Measurements from ENCODE around the gene CAPN1.

DNA sequence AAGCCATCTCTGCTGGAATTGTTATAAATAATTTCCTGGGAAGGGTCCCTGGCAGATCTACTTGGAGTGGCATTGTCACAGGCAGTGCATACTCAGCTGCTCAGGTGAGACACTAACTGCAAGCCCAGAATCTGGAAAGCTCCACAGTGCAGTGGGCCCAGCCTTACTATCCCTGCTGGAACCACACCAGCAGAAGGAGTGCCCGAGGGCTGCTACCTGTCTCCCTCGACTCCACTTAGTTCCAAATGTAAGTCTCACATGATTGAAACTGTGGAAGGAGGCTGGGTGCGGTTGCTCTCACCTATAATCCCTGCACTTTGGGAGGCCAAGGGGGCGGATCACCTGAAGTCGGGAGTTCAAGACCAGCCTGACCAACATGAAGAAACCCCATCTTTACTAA, 33.1 kb upstream of the CAPN1 start:
- no peak for TF ChIP-seq CTCF (IDR thresholded peaks at IDR 0.05)
- no peak for TF ChIP-seq POLR2A (IDR thresholded peaks at IDR 0.05)

All from adrenal gland (tissue), 5 donors.